SJCRH30 (cell line): Measurements from ENCODE around the gene SLC22A23. TPM values are rescaled to one million over a fixed set of nuclear protein-coding genes. Genes with fewer than 3 reads are reported as not detected.

Experiments used
- DNase-seq, 2 experiments: peaks; one replicate each; pipeline ENCODE4 v3.0.0-alpha.2; 2015 to 2020
- H3K27ac ChIP-seq: fragments of 250-450 bp; sonication (Bioruptor Pico); 2 replicates; pipeline ENCODE4 v1.5.1; 2020; ENCODE audit warnings: mild to moderate bottlenecking, moderate library complexity
- H3K27me3 ChIP-seq: fragments of 250-450 bp; sonication (Bioruptor Pico); 2 replicates; pipeline ENCODE4 v1.5.1; 2020; ENCODE audit warnings: mild to moderate bottlenecking, moderate library complexity
- H3K36me3 ChIP-seq: fragments of 250-450 bp; sonication (Bioruptor Pico); 2 replicates; pipeline ENCODE4 v1.5.1; 2020; ENCODE audit warnings: mild to moderate bottlenecking, moderate library complexity
- H3K4me1 ChIP-seq: fragments of 250-450 bp; sonication (Bioruptor Pico); 2 replicates; pipeline ENCODE4 v1.5.1; 2020; ENCODE audit warnings: mild to moderate bottlenecking, moderate library complexity
- H3K4me3 ChIP-seq: fragments of 250-450 bp; sonication (Bioruptor Pico); 2 replicates; pipeline ENCODE4 v1.5.1; 2020; ENCODE audit warnings: mild to moderate bottlenecking, moderate library complexity
- H3K9me3 ChIP-seq: fragments of 250-450 bp; sonication (Bioruptor Pico); replicated peaks from 2 replicates; pipeline ENCODE4 v1.5.1; 2020; ENCODE audit warnings: mild to moderate bottlenecking, moderate library complexity
- total RNA-seq: library from RNA; depleted of rRNA; stranded (reverse); fragments of >200 nt; shearing (Covaris generic); gene quantifications from 2 replicates; pipeline ENCODE4 v1.2.3, GENCODE V29; 2014

The SLC22A23 gene
- total RNA-seq, 1 experiment from 2014 or later = 0.43 TPM

- Histone ChIP-seq H3K4me3 (no peak overlapping the region), H3K27ac (peak overlapping the region; percentile 42; the same call in 1 of the 2 replicates), H3K27me3 (no peaks in the 10 kb centered on the region), H3K36me3 (no peaks in the 10 kb centered on the region), H3K9me3 (no peaks in the 10 kb centered on the region), H3K4me1 (peaks cover 36% of the 10 kb centered on the region)
- DNase-seq = peak in 1 of 2 experiments; percentile 61
Observed at GRCh38 chr6:3351105-3351676, 105.7 kb downstream of the SLC22A23 start.

GRCh38 chr6:3350252-3350796, 106.5 kb downstream of the SLC22A23 start:
- Histone ChIP-seq H3K36me3 (no peaks in the 10 kb centered on the region), H3K9me3 (no peaks in the 10 kb centered on the region), H3K4me1 (peaks cover 36% of the 10 kb centered on the region), H3K4me3 (no peak overlapping the region), H3K27ac (peak overlapping the region; percentile 42; the same call in 1 of the 2 replicates), H3K27me3 (no peaks in the 10 kb centered on the region)
- peak in 1 of 2 experiments; percentile 42 for DNase-seq

- no peak for DNase-seq
- Histone ChIP-seq H3K36me3 (no peaks in the 10 kb centered on the region), H3K4me3 (no peak overlapping the region), H3K9me3 (no peaks in the 10 kb centered on the region), H3K27ac (no peak overlapping the region; the same call in 1 of the 2 replicates), H3K4me1 (peaks cover 31% of the 10 kb centered on the region), H3K27me3 (no peaks in the 10 kb centered on the region)
Observed at GRCh38 chr6:3349388-3350251, 107.2 kb downstream of the SLC22A23 start.

GRCh38 chr6:3348821-3349220, 108.0 kb downstream of the SLC22A23 start:
- Histone ChIP-seq H3K4me3 (no peak overlapping the region), H3K9me3 (no peaks in the 10 kb centered on the region), H3K4me1 (peaks cover 29% of the 10 kb centered on the region), H3K27ac (no peak overlapping the region), H3K27me3 (no peaks in the 10 kb centered on the region), H3K36me3 (no peaks in the 10 kb centered on the region)
- DNase-seq = peak; percentile 73 to 81

GRCh38 chr6:3347826-3348225, 109.0 kb downstream of the SLC22A23 start:
- Histone ChIP-seq H3K27me3 (no peaks in the 10 kb centered on the region), H3K27ac (no peak overlapping the region), H3K9me3 (no peaks in the 10 kb centered on the region), H3K4me1 (peaks cover 29% of the 10 kb centered on the region), H3K36me3 (no peaks in the 10 kb centered on the region), H3K4me3 (no peak overlapping the region)
- DNase-seq = no peak

- no peak overlapping the region for H3K4me3 ChIP-seq
- H3K36me3 ChIP-seq = no peaks in the 10 kb centered on the region
- no peak overlapping the region for H3K27ac ChIP-seq
- no peak for DNase-seq
- no peaks in the 10 kb centered on the region for H3K9me3 ChIP-seq
- peaks cover 29% of the 10 kb centered on the region for H3K4me1 ChIP-seq
- no peaks in the 10 kb centered on the region for H3K27me3 ChIP-seq
Observed at GRCh38 chr6:3347247-3347646, 109.6 kb downstream of the SLC22A23 start.

GRCh38 chr6:3346476-3346875, 110.4 kb downstream of the SLC22A23 start:
- Histone ChIP-seq H3K4me3 (no peak overlapping the region), H3K27ac (no peak overlapping the region), H3K4me1 (peaks cover 32% of the 10 kb centered on the region), H3K9me3 (no peaks in the 10 kb centered on the region), H3K36me3 (no peaks in the 10 kb centered on the region), H3K27me3 (no peaks in the 10 kb centered on the region)
- no peak for DNase-seq

- Histone ChIP-seq H3K36me3 (no peaks in the 10 kb centered on the region), H3K4me3 (no peak overlapping the region), H3K27me3 (no peaks in the 10 kb centered on the region), H3K27ac (no peak overlapping the region), H3K9me3 (no peaks in the 10 kb centered on the region), H3K4me1 (peaks cover 32% of the 10 kb centered on the region)
- no peak for DNase-seq
Observed at GRCh38 chr6:3345836-3346235, 111.0 kb downstream of the SLC22A23 start.

- Histone ChIP-seq H3K36me3 (no peaks in the 10 kb centered on the region), H3K27me3 (no peaks in the 10 kb centered on the region), H3K4me3 (no peak overlapping the region), H3K4me1 (peaks cover 25% of the 10 kb centered on the region), H3K9me3 (no peaks in the 10 kb centered on the region), H3K27ac (no peak overlapping the region)
- no peak for DNase-seq
Observed at GRCh38 chr6:3343089-3343883, 113.6 kb downstream of the SLC22A23 start.

GRCh38 chr6:3341467-3341866, 115.4 kb downstream of the SLC22A23 start:
- no peaks in the 10 kb centered on the region for H3K9me3 ChIP-seq
- no peaks in the 10 kb centered on the region for H3K36me3 ChIP-seq
- no peak for DNase-seq
- peak overlapping the region; percentile 58; the same call in 1 of the 2 replicates for H3K27ac ChIP-seq
- no peaks in the 10 kb centered on the region for H3K27me3 ChIP-seq
- H3K4me1 ChIP-seq = peaks cover 33% of the 10 kb centered on the region
- H3K4me3 ChIP-seq = no peak overlapping the region

- Histone ChIP-seq H3K27me3 (no peaks in the 10 kb centered on the region), H3K4me1 (peaks cover 33% of the 10 kb centered on the region), H3K36me3 (no peaks in the 10 kb centered on the region), H3K4me3 (no peak overlapping the region), H3K27ac (peak overlapping the region; percentile 58), H3K9me3 (no peaks in the 10 kb centered on the region)
- DNase-seq = no peak
Observed at GRCh38 chr6:3340894-3341293, 116.0 kb downstream of the SLC22A23 start.

GRCh38 chr6:3340358-3340802, 116.5 kb downstream of the SLC22A23 start:
- peak overlapping the region; percentile 58 for H3K27ac ChIP-seq
- no peaks in the 10 kb centered on the region for H3K27me3 ChIP-seq
- peak in 1 of 2 experiments; percentile 51 for DNase-seq
- no peaks in the 10 kb centered on the region for H3K36me3 ChIP-seq
- no peak overlapping the region; the same call in 1 of the 2 replicates for H3K4me3 ChIP-seq
- no peaks in the 10 kb centered on the region for H3K9me3 ChIP-seq
- H3K4me1 ChIP-seq = peaks cover 33% of the 10 kb centered on the region

GRCh38 chr6:3339811-3340210, 117.0 kb downstream of the SLC22A23 start:
- H3K36me3 ChIP-seq = no peaks in the 10 kb centered on the region
- H3K9me3 ChIP-seq = no peaks in the 10 kb centered on the region
- no peaks in the 10 kb centered on the region for H3K27me3 ChIP-seq
- H3K27ac ChIP-seq = peak overlapping the region; percentile 58
- peaks cover 38% of the 10 kb centered on the region for H3K4me1 ChIP-seq
- peak in 1 of 2 experiments; percentile 62 for DNase-seq
- peak overlapping the region; percentile 12; the same call in 1 of the 2 replicates for H3K4me3 ChIP-seq

- H3K27ac ChIP-seq = no peak overlapping the region
- peaks cover 44% of the 10 kb centered on the region for H3K4me1 ChIP-seq
- no peak for DNase-seq
Observed at GRCh38 chr6:3337521-3338350, 119.1 kb downstream of the SLC22A23 start.

More at GRCh38 chr6:3337521-3338350, 119.1 kb downstream of the SLC22A23 start:
- H3K27me3 ChIP-seq = no peaks in the 10 kb centered on the region
- H3K4me3 ChIP-seq = no peak overlapping the region
- H3K36me3 ChIP-seq = no peaks in the 10 kb centered on the region
- H3K9me3 ChIP-seq = no peaks in the 10 kb centered on the region
